Keratinocyte (primary cell): Measurements from ENCODE around the gene NEB. TPM values are rescaled to one million over a fixed set of nuclear protein-coding genes. Genes with fewer than 3 reads are reported as not detected.

Source experiments
- DNase-seq: peaks from one replicate; pipeline ENCODE4 v3.0.0-alpha.2; 2011; ENCODE audit warnings: low read depth, missing footprints, low spot score
- FAIRE-seq: peaks from 2 replicates; lab custom pipeline; 2011; peaks lifted over from hg19 to GRCh38; lab: Jason Lieb, UNC
- H2AFZ ChIP-seq: 2 replicates; pipeline ENCODE4 v1.6.0; 2012; ENCODE audit warnings: low read length, control low read depth, inconsistent platforms; ENCODE audit not compliant: control insufficient read depth
- H3K27ac ChIP-seq: 2 replicates; pipeline ENCODE4 v1.5.1; 2011; ENCODE audit warnings: low read length; ENCODE audit not compliant: control insufficient read depth, insufficient read depth
- H3K27me3 ChIP-seq: 3 replicates; pipeline ENCODE4 v1.6.0; 2011; ENCODE audit warnings: low read length; ENCODE audit not compliant: control insufficient read depth, insufficient read depth; ENCODE audit errors: extremely low read depth
- H3K36me3 ChIP-seq, 2 experiments: 2 replicates in 1 of 2; 3 replicates in 1 of 2; pipeline ENCODE4 v1.5.1; 2011; ENCODE audit warnings: low read length in 2 of 2, mild to moderate bottlenecking in 1 of 2; ENCODE audit not compliant: control insufficient read depth in 2 of 2, insufficient read depth in 2 of 2; ENCODE audit errors: extremely low read depth in 1 of 2
- H3K4me1 ChIP-seq: 3 replicates; pipeline ENCODE4 v1.5.1; 2011; ENCODE audit warnings: low read length; ENCODE audit not compliant: control insufficient read depth, insufficient read depth; ENCODE audit errors: extremely low read depth
- H3K4me2 ChIP-seq: 3 replicates; pipeline ENCODE4 v1.6.0; 2011; ENCODE audit warnings: low read depth, low read length; ENCODE audit not compliant: control insufficient read depth, insufficient read depth; ENCODE audit errors: extremely low read depth
- H3K4me3 ChIP-seq, 3 experiments: fragments of 200-600 bp in 1 of 3; sonication (generic) in 1 of 3; 2 replicates in 2 of 3; 3 replicates in 1 of 3; pipeline ENCODE4 v1.5.1; 2011 to 2016; ENCODE audit warnings: low read length in 3 of 3, mild to moderate bottlenecking in 3 of 3, control low read depth in 2 of 3, inconsistent platforms in 1 of 3, low read depth in 1 of 3, mixed read lengths in 1 of 3, mixed run types in 1 of 3, moderate library complexity in 1 of 3; ENCODE audit not compliant: control insufficient read depth in 2 of 3, insufficient read depth in 2 of 3; ENCODE audit errors: extremely low read depth in 1 of 3
- H3K79me2 ChIP-seq: 2 replicates; pipeline ENCODE4 v1.6.0; 2012; ENCODE audit warnings: low read length; ENCODE audit not compliant: control insufficient read depth, insufficient read depth
- H3K9ac ChIP-seq: 3 replicates; pipeline ENCODE4 v1.6.0; 2011; ENCODE audit warnings: low read length; ENCODE audit not compliant: control insufficient read depth, insufficient read depth; ENCODE audit errors: extremely low read depth
- H3K9me1 ChIP-seq: 3 replicates; pipeline ENCODE4 v1.6.0; 2011; ENCODE audit warnings: low read length; ENCODE audit not compliant: control insufficient read depth, insufficient read depth; ENCODE audit errors: extremely low read depth
- H3K9me3 ChIP-seq: 2 replicates; pipeline ENCODE4 v1.5.1; 2012; ENCODE audit warnings: low read depth, low read length; ENCODE audit not compliant: control insufficient read depth
- H4K20me1 ChIP-seq: 3 replicates; pipeline ENCODE4 v1.6.0; 2011; ENCODE audit warnings: low read length; ENCODE audit not compliant: control insufficient read depth, insufficient read depth; ENCODE audit errors: extremely low read depth
- CTCF ChIP-seq, 3 experiments: IDR thresholded peaks in 1 of 3; conservative IDR thresholded peaks in 1 of 3; optimal IDR thresholded peaks in 1 of 3; 2 replicates in 2 of 3; 3 replicates in 1 of 3; pipeline versions ENCODE3 to v1.5.1; 2011; ENCODE audit warnings: low read length in 3 of 3, mild to moderate bottlenecking in 3 of 3, moderate library complexity in 2 of 3, control low read depth in 1 of 3, inconsistent platforms in 1 of 3; ENCODE audit not compliant: insufficient read depth in 2 of 3; ENCODE audit errors: extremely low read depth in 1 of 3
- EZH2 ChIP-seq: IDR thresholded peaks from one replicate; pipeline ENCODE4 v1.6.1; 2012; ENCODE audit warnings: inconsistent platforms, mild to moderate bottlenecking, low read length, moderate library complexity
- dilution Hi-C: fragments of 300-500 bp; cut with MboI; formaldehyde crosslinking; loops from one replicate; pipeline ENCODE4 v1.7.0; 2020; ENCODE audit warnings: low sequenced_read_pairs; ENCODE audit not compliant: extremely low pct_ligation_motif_present
- polyA plus RNA-seq, 5 experiments: library from polyadenylated mRNA; depleted of rRNA in 3 of 5; stranded (reverse) in 3 of 5; stranded (forward) in 1 of 5; unstranded in 1 of 5; fragments of >200 nt; gene quantifications; 1 replicate in 1 of 5; 2 replicates in 3 of 5; 3 replicates in 1 of 5; pipeline versions ENCODE4 v1.2.1 to v1.2.3, GENCODE V29; 2011 to 2012; ENCODE audit warnings: missing spikeins in 2 of 5, low read depth in 1 of 5, low replicate concordance in 1 of 5

The NEB gene
- polyA plus RNA-seq, 1 donor (not counting 4 experiments of a cell fraction or from before 2014, with no cell fraction given): 0.67 TPM

GRCh38 chr2:151767536-151767935 lies 33.3 kb upstream of the NEB start:
- dilution Hi-C loops: no loop called here
- Histone ChIP-seq H3K9me1 (no peaks in the 10 kb centered on the region), H3K4me3 (no peak overlapping the region), H3K27me3 (no peaks in the 10 kb centered on the region), H3K36me3 (no peaks in the 10 kb centered on the region), H2AFZ (no peak overlapping the region), H3K9ac (no peak overlapping the region), H3K27ac (no peak overlapping the region), H3K9me3 (no peaks in the 10 kb centered on the region), H3K4me2 (no peak overlapping the region), H3K79me2 (no peaks in the 10 kb centered on the region), H4K20me1 (no peaks in the 10 kb centered on the region), H3K4me1 (no peaks in the 10 kb centered on the region)
- no peak for TF ChIP-seq CTCF (optimal IDR thresholded peaks at IDR 0.05 in 1 of 3, IDR thresholded peaks at IDR 0.05 in 1 of 3, conservative IDR thresholded peaks at IDR 0.05 in 1 of 3; ENCODE audit: extremely low read depth in 1 of 3, insufficient read depth in 2 of 3, low read length in 3 of 3)
- TF ChIP-seq EZH2: no peak
- no peak for FAIRE-seq
- no peak for DNase-seq

GRCh38 chr2:151766437-151767153 lies 32.3 kb upstream of the NEB start:
- no peaks in the 10 kb centered on the region for H3K36me3 ChIP-seq
- H3K27me3 ChIP-seq: no peaks in the 10 kb centered on the region
- no peak for DNase-seq
- no peak overlapping the region for H2AFZ ChIP-seq
- no peaks in the 10 kb centered on the region for H3K9me3 ChIP-seq
- no peak overlapping the region for H3K4me2 ChIP-seq
- H4K20me1 ChIP-seq: no peaks in the 10 kb centered on the region
- H3K9me1 ChIP-seq: no peaks in the 10 kb centered on the region
- no peaks in the 10 kb centered on the region for H3K79me2 ChIP-seq
- H3K9ac ChIP-seq: no peak overlapping the region
- FAIRE-seq: no peak
- no peak overlapping the region for H3K27ac ChIP-seq
- no peaks in the 10 kb centered on the region for H3K4me1 ChIP-seq
- no peak overlapping the region for H3K4me3 ChIP-seq
- dilution Hi-C loops: no loop called here
- TF ChIP-seq EZH2 (no peak), CTCF (optimal IDR thresholded peaks at IDR 0.05 in 1 of 3, IDR thresholded peaks at IDR 0.05 in 1 of 3, conservative IDR thresholded peaks at IDR 0.05 in 1 of 3; ENCODE audit: extremely low read depth in 1 of 3, insufficient read depth in 2 of 3, low read length in 3 of 3) (no peak)
